ENCODE results near the gene XYLB. TPM values are rescaled to one million over a fixed set of nuclear protein-coding genes. Genes with fewer than 3 reads are reported as not detected.

XYLB gene
- total and polyA plus RNA-seq, 10 donors = 0.33 to 12.3 (median 2.1) TPM

- Histone ChIP-seq H3K4me3 (no peak overlapping the region), H3K27me3 (replicated peaks in 1 of 7) (no peaks in the 10 kb centered on the region), H3K9me3 (peaks cover 0 to 1% (median 0%) of the 10 kb centered on the region in 8 donors), H3K27ac (no peak overlapping the region), H3K36me3 (peaks cover 0 to 93% (median 3%) of the 10 kb centered on the region in 6 donors), H3K4me1 (peaks cover 0 to 13% (median 0%) of the 10 kb centered on the region in 6 donors)
- no peak for TF ChIP-seq POLR2A (IDR thresholded peaks at IDR 0.05)
- TF ChIP-seq POLR2AphosphoS5 (IDR thresholded peaks at IDR 0.05) = no peak
- TF ChIP-seq CTCF (IDR thresholded peaks at IDR 0.05 in 8 of 11, conservative IDR thresholded peaks at IDR 0.05 in 3 of 11) = no peak
- intact Hi-C loops (cut with DNase I; ENCODE audit: low total_unique reads) = no loop called here
- WGBS, 5 donors = 91 to 95% (median 95%) methylated on average over 8 of the region's 8 CpGs
- DNase-seq = no peak
Observed at GRCh38 chr3:38375488-38376097, 29.0 kb downstream of the XYLB start.

GRCh38 chr3:38376098-38376816 is 29.7 kb downstream of the XYLB start:
- intact Hi-C loops (cut with DNase I; ENCODE audit: low total_unique reads) = no loop called here
- Histone ChIP-seq H3K9me3 (peaks cover 0 to 8% (median under 1%) of the 10 kb centered on the region in 8 donors), H3K27me3 (replicated peaks in 1 of 7) (no peaks in the 10 kb centered on the region), H3K27ac (no peak overlapping the region), H3K4me1 (peaks cover 0 to 13% (median 0%) of the 10 kb centered on the region in 6 donors), H3K36me3 (peaks cover 0 to 93% (median 4%) of the 10 kb centered on the region in 6 donors), H3K4me3 (no peak overlapping the region)
- no peak for TF ChIP-seq POLR2AphosphoS5 (IDR thresholded peaks at IDR 0.05)
- TF ChIP-seq POLR2A (IDR thresholded peaks at IDR 0.05) = no peak
- TF ChIP-seq CTCF (IDR thresholded peaks at IDR 0.05 in 8 of 11, conservative IDR thresholded peaks at IDR 0.05 in 3 of 11) = no peak
- DNase-seq = no peak
- 90 to 96% (median 96%) methylated on average over 7 to 8 of the region's 8 CpGs for WGBS, 5 donors

- Histone ChIP-seq H3K27me3 (replicated peaks in 1 of 7) (no peaks in the 10 kb centered on the region), H3K9me3 (peaks cover 0 to 22% (median 6%) of the 10 kb centered on the region in 8 donors), H3K4me3 (no peak overlapping the region), H3K27ac (no peak overlapping the region), H3K4me1 (peaks cover 0 to 6% (median 0%) of the 10 kb centered on the region in 6 donors), H3K36me3 (peaks cover 0 to 78% (median 4%) of the 10 kb centered on the region in 6 donors)
- intact Hi-C loops (cut with DNase I; ENCODE audit: low total_unique reads) = no loop called here
- WGBS, 5 donors = 82 to 98% (median 93%) methylated on average over 6 to 7 of the region's 7 CpGs
- no peak for TF ChIP-seq CTCF (IDR thresholded peaks at IDR 0.05 in 8 of 11, conservative IDR thresholded peaks at IDR 0.05 in 3 of 11)
- no peak for TF ChIP-seq POLR2AphosphoS5 (IDR thresholded peaks at IDR 0.05)
- no peak for TF ChIP-seq POLR2A (IDR thresholded peaks at IDR 0.05)
- no peak for DNase-seq
Observed at GRCh38 chr3:38379201-38379770, 32.7 kb downstream of the XYLB start.
